A673 (cell line): ENCODE measurements around the gene PDE6A. TPM values are rescaled to one million over a fixed set of nuclear protein-coding genes. Genes with fewer than 3 reads are reported as not detected.

Experiments
- BruUV-seq: library from RNA; stranded (reverse); fragments of 400-500 nt; replicated peaks from 2 replicates; lab custom pipeline; 2021; lab: Mats Ljungman, UMichigan
- CTCF ChIA-PET: fragments of 300-600 bp; sonication (Branson Sonifier 250); formaldehyde crosslinking; loops from one replicate; lab custom pipeline; 2022; ENCODE audit warnings: antibody characterized with exemption; lab: Charles Lee
- POLR2A ChIA-PET: fragments of 300-600 bp; sonication (Branson Sonifier 250); formaldehyde crosslinking; loops from one replicate; lab custom pipeline; 2022; ENCODE audit warnings: antibody characterized with exemption; ENCODE audit not compliant: low non-redundant PET; lab: Charles Lee
- DNase-seq: peaks from one replicate; pipeline ENCODE4 v3.0.0-alpha.2; 2015; ENCODE audit warnings: low spot score
- H3K27ac ChIP-seq: fragments of 200-600 bp; sonication (generic); 2 replicates; pipeline ENCODE4 v1.5.1; 2016; ENCODE audit warnings: mixed run types, low read depth, mild to moderate bottlenecking, mixed read lengths, antibody characterized with exemption, low read length; ENCODE audit not compliant: poor library complexity, severe bottlenecking
- H3K27me3 ChIP-seq: fragments of 200-600 bp; sonication (generic); replicated peaks from 2 replicates; pipeline ENCODE4 v1.6.1; 2017; ENCODE audit warnings: mixed run types, low read depth, mild to moderate bottlenecking, mixed read lengths, antibody characterized with exemption, low read length; ENCODE audit not compliant: insufficient read depth, poor library complexity
- H3K36me3 ChIP-seq: fragments of 200-600 bp; sonication (generic); 2 replicates; pipeline ENCODE4 v1.6.1; 2016; ENCODE audit warnings: mixed run types, mild to moderate bottlenecking, mixed read lengths, antibody characterized with exemption, low read length; ENCODE audit not compliant: insufficient read depth, poor library complexity, severe bottlenecking
- H3K4me1 ChIP-seq: fragments of 200-600 bp; sonication (generic); 2 replicates; pipeline ENCODE4 v1.6.1; 2017; ENCODE audit warnings: mixed run types, mild to moderate bottlenecking, mixed read lengths, antibody characterized with exemption, low read length; ENCODE audit not compliant: insufficient read depth, poor library complexity, severe bottlenecking
- H3K4me3 ChIP-seq: fragments of 200-600 bp; sonication (generic); 2 replicates; pipeline ENCODE4 v1.5.1; 2016; ENCODE audit warnings: low read depth, mixed run types, mild to moderate bottlenecking, mixed read lengths, low read length; ENCODE audit not compliant: poor library complexity, severe bottlenecking
- H3K9me3 ChIP-seq: fragments of 200-600 bp; sonication (generic); 2 replicates; pipeline ENCODE4 v1.6.1; 2016; ENCODE audit warnings: mixed run types, low read depth, mild to moderate bottlenecking, mixed read lengths, antibody characterized with exemption, low read length; ENCODE audit not compliant: poor library complexity, severe bottlenecking
- EZH2 ChIP-seq: fragments of 200-600 bp; sonication (generic); IDR thresholded peaks from 2 replicates; pipeline ENCODE4 v1.6.1; 2017; ENCODE audit warnings: borderline replicate concordance, low read depth, mild to moderate bottlenecking, mixed read lengths, antibody characterized with exemption, low read length; ENCODE audit not compliant: poor library complexity, severe bottlenecking
- intact Hi-C: fragments of 100-400 bp; cut with micrococcal nuclease; formaldehyde crosslinking; loops from one replicate; pipeline ENCODE4 v1.10.0; 2022; ENCODE audit not compliant: unreplicated experiment
- total RNA-seq: library from RNA; stranded (reverse); gene quantifications from 2 replicates; pipeline ENCODE4 v1.2.3, GENCODE V29; 2021
- TF ChIP-seq, protein P1 (sequence below): fragments of 300-800, 200-600 bp; sonication (generic); conservative IDR thresholded peaks from 2 replicates; pipeline ENCODE4 v1.5.1; 2017; ENCODE audit warnings: low read depth, mild to moderate bottlenecking, antibody characterized with exemption, low read length, moderate library complexity, mixed read lengths

PDE6A gene
- total RNA-seq, 1 experiment from 2014 or later = 0.49 TPM

DNA sequence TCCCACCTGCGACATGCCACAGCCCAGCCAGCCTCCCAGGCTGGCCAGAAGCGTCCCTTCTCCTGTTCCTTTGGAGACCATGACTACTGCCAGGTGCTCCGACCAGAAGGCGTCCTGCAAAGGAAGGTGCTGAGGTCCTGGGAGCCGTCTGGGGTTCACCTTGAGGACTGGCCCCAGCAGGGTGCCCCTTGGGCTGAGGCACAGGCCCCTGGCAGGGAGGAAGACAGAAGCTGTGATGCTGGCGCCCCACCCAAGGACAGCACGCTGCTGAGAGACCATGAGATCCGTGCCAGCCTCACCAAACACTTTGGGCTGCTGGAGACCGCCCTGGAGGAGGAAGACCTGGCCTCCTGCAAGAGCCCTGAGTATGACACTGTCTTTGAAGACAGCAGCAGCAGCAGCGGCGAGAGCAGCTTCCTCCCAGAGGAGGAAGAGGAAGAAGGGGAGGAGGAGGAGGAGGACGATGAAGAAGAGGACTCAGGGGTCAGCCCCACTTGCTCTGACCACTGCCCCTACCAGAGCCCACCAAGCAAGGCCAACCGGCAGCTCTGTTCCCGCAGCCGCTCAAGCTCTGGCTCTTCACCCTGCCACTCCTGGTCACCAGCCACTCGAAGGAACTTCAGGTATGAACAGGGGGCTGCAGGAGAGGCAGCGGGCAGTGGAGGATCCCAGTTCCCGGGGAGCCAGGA lies 108.0 kb downstream of the PDE6A start:
- Histone ChIP-seq H3K9me3 (no peaks in the 10 kb centered on the region), H3K27me3 (no peaks in the 10 kb centered on the region), H3K27ac (peak overlapping the region; percentile 77), H3K4me3 (no peak overlapping the region), H3K36me3 (peaks cover 2% of the 10 kb centered on the region), H3K4me1 (peaks cover 42% of the 10 kb centered on the region)
- no TSS peak for BruUV-seq
- CTCF ChIA-PET = interaction anchor here (2.8 to 4.7 kb wide), 2 partner anchors 125 to 154 kb away, joined by 17 to 35 read pairs; no protein-coding TSS in a partner anchor
- intact Hi-C loops = loop anchor here (1.0 to 10.0 kb wide), 4 partner anchors 100 to 382 kb away; no protein-coding TSS in a partner anchor
- no peak for DNase-seq
- POLR2A ChIA-PET = no interaction called here
- no peak for TF ChIP-seq EZH2
- TF ChIP-seq, protein P1, sequence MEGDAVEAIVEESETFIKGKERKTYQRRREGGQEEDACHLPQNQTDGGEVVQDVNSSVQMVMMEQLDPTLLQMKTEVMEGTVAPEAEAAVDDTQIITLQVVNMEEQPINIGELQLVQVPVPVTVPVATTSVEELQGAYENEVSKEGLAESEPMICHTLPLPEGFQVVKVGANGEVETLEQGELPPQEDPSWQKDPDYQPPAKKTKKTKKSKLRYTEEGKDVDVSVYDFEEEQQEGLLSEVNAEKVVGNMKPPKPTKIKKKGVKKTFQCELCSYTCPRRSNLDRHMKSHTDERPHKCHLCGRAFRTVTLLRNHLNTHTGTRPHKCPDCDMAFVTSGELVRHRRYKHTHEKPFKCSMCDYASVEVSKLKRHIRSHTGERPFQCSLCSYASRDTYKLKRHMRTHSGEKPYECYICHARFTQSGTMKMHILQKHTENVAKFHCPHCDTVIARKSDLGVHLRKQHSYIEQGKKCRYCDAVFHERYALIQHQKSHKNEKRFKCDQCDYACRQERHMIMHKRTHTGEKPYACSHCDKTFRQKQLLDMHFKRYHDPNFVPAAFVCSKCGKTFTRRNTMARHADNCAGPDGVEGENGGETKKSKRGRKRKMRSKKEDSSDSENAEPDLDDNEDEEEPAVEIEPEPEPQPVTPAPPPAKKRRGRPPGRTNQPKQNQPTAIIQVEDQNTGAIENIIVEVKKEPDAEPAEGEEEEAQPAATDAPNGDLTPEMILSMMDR = no peak

DNA sequence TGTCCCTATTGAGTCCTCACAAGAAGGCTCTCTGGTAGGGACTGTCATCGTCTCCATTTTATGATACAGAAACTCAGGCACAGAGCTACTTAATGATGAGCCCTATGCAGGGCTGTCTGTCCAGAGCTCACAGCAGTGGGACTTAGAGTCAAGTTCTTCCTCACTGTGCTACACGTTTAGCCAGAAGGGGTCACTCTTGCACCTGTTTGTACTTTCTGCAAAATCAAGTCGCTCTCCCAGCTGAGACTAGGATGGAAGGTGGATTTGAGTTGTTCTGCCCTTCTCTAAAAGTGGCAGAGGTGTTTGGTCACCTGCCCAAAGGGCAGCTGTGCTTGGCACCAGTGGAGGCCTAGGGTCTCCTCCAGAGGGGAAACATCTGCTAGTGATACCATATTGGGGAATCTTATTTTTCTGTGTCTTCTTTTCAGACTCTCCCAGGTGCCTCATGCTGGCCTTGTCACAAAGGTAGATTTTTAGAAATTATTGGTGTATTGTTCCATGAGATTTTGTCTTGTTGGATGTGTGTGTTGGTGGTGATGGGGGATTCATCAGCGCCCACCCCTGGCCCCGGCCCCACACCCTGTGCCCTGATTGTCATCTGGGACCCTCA lies 110.2 kb downstream of the PDE6A start:
- Histone ChIP-seq H3K9me3 (no peaks in the 10 kb centered on the region), H3K36me3 (no peaks in the 10 kb centered on the region), H3K27me3 (no peaks in the 10 kb centered on the region), H3K4me3 (no peak overlapping the region), H3K4me1 (peaks cover 21% of the 10 kb centered on the region), H3K27ac (peak overlapping the region; percentile 28)
- ChIA-PET POLR2A (interaction anchor here (0.5 kb wide), 1 partner anchor 31 kb away, joined by 3 read pairs; no protein-coding TSS in a partner anchor), CTCF (interaction anchor here (0.5 to 2.4 kb wide), 17 partner anchors 17 to 624 kb away, joined by 3 to 46 read pairs (median 5); partner anchors contain the start of gene SLC26A2)
- no peak for TF ChIP-seq EZH2
- TF ChIP-seq, protein P1 = peak; percentile 88
- no TSS peak for BruUV-seq
- DNase-seq = peak; percentile 88
- intact Hi-C loops = loop anchor here (2.0 to 10.0 kb wide), 2 partner anchors 280 to 602 kb away; no protein-coding TSS in a partner anchor

DNA sequence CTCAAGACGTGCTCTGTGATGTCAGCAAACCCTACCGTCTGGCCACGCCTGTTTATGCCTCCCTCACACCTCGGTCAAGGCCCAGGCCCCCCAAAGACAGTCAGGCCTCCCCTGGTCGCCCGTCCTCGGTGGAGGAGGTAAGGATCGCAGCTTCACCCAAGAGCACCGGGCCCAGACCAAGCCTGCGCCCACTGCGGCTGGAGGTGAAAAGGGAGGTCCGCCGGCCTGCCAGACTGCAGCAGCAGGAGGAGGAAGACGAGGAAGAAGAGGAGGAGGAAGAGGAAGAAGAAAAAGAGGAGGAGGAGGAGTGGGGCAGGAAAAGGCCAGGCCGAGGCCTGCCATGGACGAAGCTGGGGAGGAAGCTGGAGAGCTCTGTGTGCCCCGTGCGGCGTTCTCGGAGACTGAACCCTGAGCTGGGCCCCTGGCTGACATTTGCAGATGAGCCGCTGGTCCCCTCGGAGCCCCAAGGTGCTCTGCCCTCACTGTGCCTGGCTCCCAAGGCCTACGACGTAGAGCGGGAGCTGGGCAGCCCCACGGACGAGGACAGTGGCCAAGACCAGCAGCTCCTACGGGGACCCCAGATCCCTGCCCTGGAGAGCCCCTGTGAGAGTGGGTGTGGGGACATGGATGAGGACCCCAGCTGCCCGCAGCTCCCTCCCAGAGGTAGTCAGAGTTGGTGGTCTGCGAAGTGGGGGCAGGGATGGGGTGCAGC lies 111.3 kb downstream of the PDE6A start:
- no TSS peak for BruUV-seq
- Histone ChIP-seq H3K36me3 (no peaks in the 10 kb centered on the region), H3K4me1 (peaks cover 14% of the 10 kb centered on the region), H3K27ac (no peak overlapping the region), H3K27me3 (no peaks in the 10 kb centered on the region), H3K9me3 (no peaks in the 10 kb centered on the region), H3K4me3 (no peak overlapping the region)
- ChIA-PET CTCF (interaction anchor here (0.8 to 2.4 kb wide), 7 partner anchors 20 to 603 kb away, joined by 3 to 46 read pairs (median 5); no protein-coding TSS in a partner anchor), POLR2A (no interaction called here)
- TF ChIP-seq EZH2 = no peak
- DNase-seq = no peak
- intact Hi-C loops = loop anchor here (10.0 kb wide), 1 partner anchor 282 kb away; no protein-coding TSS in a partner anchor
